ENCODE results near the gene DDX1. TPM values are rescaled to one million over a fixed set of nuclear protein-coding genes. Genes with fewer than 3 reads are reported as not detected.
A peak's percentile ranks its signal among the peaks of the same experiment; 100 is the strongest.

The DDX1 gene
- total RNA-seq, 1 experiment from 2014 or later: 154 TPM

DNA sequence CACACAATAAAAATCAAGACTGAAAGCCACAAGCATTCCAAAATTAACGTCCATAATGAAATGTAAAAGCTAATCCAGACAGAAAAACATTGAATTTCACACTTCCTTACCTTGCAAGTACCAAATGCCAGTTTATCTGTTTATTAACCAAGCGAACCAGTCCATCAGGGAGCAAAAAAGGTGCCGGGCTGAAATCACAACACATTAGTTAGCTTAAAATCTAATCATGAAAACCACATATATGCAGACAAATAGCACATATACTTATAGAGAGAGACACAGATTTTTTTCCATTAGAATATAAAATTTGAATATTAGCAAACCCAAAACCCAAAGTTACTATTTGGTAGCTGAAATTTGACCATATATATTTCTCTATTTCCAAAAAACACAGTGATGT lies 37.7 kb upstream of the DDX1 start:
- Histone ChIP-seq H3K36me3 (ENCODE audit: insufficient read depth, low read length, poor library complexity, severe bottlenecking) (no peaks in the 10 kb centered on the region), H3K27me3 (replicated peaks; ENCODE audit: insufficient read depth, low read depth, low read length, poor library complexity) (no peaks in the 10 kb centered on the region), H3K4me3 (ENCODE audit: low read depth, low read length, poor library complexity, severe bottlenecking) (no peak overlapping the region), H3K27ac (ENCODE audit: low read depth, low read length, poor library complexity, severe bottlenecking) (peak overlapping the region; percentile 49), H3K4me1 (ENCODE audit: insufficient read depth, low read length, poor library complexity, severe bottlenecking) (peaks cover 5% of the 10 kb centered on the region), H3K9me3 (ENCODE audit: low read depth, low read length, poor library complexity, severe bottlenecking) (no peaks in the 10 kb centered on the region)
- BruUV-seq (replicated peaks): no TSS peak
- intact Hi-C loops (cut with micrococcal nuclease; ENCODE audit: unreplicated experiment): no loop called here
- ChIA-PET POLR2A (ENCODE audit: low non-redundant PET) (no interaction called here), CTCF (no interaction called here)
- DNase-seq (ENCODE audit: low spot score): no peak
- no peak for TF ChIP-seq EZH2 (IDR thresholded peaks at IDR 0.05; ENCODE audit: borderline replicate concordance, low read depth, low read length, poor library complexity, severe bottlenecking)

DNA sequence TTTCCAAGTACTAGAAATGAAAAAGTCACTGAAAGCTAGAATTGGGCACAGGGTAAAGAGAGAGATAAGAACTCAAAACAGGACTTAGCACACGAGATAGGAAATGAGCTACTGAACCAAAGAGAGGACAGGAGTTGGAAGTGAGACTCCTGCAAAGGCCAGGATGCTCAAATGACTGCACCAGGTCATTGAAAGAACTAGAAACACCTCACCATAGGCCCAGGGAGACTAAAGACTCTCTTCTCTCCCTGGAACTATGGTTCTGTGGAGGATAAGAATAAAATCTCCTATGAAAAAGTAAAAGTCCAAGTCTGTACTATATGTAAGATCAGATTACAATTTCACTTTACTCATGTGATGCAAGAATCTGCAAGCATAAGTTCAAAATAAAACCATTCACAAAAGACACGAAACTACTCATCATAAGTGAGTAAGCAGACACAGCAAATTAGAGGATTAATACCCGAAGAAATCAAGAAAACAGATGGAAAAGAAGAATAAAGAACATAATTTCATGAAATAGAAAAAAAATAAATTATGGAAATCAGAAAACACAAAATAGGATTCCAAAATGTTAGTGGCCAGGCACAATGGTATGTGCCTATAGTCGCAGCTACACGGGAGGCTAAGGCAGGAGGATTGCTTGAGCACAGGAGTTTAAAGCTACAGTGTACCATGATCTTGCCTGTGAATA lies 37.0 kb upstream of the DDX1 start:
- Histone ChIP-seq H3K9me3 (ENCODE audit: low read depth, low read length, poor library complexity, severe bottlenecking) (no peaks in the 10 kb centered on the region), H3K36me3 (ENCODE audit: insufficient read depth, low read length, poor library complexity, severe bottlenecking) (no peaks in the 10 kb centered on the region), H3K4me1 (ENCODE audit: insufficient read depth, low read length, poor library complexity, severe bottlenecking) (peaks cover 5% of the 10 kb centered on the region), H3K27ac (ENCODE audit: low read depth, low read length, poor library complexity, severe bottlenecking) (peak overlapping the region; percentile 49), H3K27me3 (replicated peaks; ENCODE audit: insufficient read depth, low read depth, low read length, poor library complexity) (no peaks in the 10 kb centered on the region), H3K4me3 (ENCODE audit: low read depth, low read length, poor library complexity, severe bottlenecking) (no peak overlapping the region)
- DNase-seq (ENCODE audit: low spot score): peak; percentile 10
- CTCF ChIA-PET: no interaction called here
- POLR2A ChIA-PET (ENCODE audit: low non-redundant PET): no interaction called here
- intact Hi-C loops (cut with micrococcal nuclease; ENCODE audit: unreplicated experiment): no loop called here
- no peak for TF ChIP-seq EZH2 (IDR thresholded peaks at IDR 0.05; ENCODE audit: borderline replicate concordance, low read depth, low read length, poor library complexity, severe bottlenecking)
- TF ChIP-seq, protein P1, sequence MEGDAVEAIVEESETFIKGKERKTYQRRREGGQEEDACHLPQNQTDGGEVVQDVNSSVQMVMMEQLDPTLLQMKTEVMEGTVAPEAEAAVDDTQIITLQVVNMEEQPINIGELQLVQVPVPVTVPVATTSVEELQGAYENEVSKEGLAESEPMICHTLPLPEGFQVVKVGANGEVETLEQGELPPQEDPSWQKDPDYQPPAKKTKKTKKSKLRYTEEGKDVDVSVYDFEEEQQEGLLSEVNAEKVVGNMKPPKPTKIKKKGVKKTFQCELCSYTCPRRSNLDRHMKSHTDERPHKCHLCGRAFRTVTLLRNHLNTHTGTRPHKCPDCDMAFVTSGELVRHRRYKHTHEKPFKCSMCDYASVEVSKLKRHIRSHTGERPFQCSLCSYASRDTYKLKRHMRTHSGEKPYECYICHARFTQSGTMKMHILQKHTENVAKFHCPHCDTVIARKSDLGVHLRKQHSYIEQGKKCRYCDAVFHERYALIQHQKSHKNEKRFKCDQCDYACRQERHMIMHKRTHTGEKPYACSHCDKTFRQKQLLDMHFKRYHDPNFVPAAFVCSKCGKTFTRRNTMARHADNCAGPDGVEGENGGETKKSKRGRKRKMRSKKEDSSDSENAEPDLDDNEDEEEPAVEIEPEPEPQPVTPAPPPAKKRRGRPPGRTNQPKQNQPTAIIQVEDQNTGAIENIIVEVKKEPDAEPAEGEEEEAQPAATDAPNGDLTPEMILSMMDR (conservative IDR thresholded peaks at IDR 0.05; ENCODE audit: low read depth, low read length): no peak
- BruUV-seq (replicated peaks): no TSS peak

DNA sequence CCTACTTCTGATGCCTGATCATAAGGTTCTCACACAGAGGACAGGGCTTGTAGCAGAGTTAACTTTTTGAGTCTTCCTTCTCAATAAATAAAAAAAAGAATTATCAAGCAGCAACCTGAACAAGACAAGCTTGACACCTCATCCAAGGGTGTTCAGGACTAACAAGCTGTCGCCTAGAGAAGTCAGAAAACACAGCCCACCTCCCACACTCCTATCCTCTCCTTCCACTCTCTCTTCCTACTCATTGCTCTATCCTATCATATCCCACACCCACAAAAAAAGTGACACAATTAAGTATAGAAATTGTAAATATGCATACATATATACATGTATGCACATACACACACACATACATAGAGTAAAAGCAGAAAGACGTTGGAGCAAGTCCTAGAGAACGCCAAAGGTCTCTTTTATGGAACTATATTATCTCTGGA lies 35.9 kb upstream of the DDX1 start:
- H3K9me3 ChIP-seq (ENCODE audit: low read depth, low read length, poor library complexity, severe bottlenecking): no peaks in the 10 kb centered on the region
- no peaks in the 10 kb centered on the region for H3K36me3 ChIP-seq (ENCODE audit: insufficient read depth, low read length, poor library complexity, severe bottlenecking)
- no peak overlapping the region for H3K27ac ChIP-seq (ENCODE audit: low read depth, low read length, poor library complexity, severe bottlenecking)
- POLR2A ChIA-PET (ENCODE audit: low non-redundant PET): no interaction called here
- H3K27me3 ChIP-seq (replicated peaks; ENCODE audit: insufficient read depth, low read depth, low read length, poor library complexity): no peaks in the 10 kb centered on the region
- no peak for DNase-seq (ENCODE audit: low spot score)
- no peak overlapping the region for H3K4me3 ChIP-seq (ENCODE audit: low read depth, low read length, poor library complexity, severe bottlenecking)
- intact Hi-C loops (cut with micrococcal nuclease; ENCODE audit: unreplicated experiment): no loop called here
- TF ChIP-seq EZH2 (IDR thresholded peaks at IDR 0.05; ENCODE audit: borderline replicate concordance, low read depth, low read length, poor library complexity, severe bottlenecking): no peak
- TF ChIP-seq, protein P1 (conservative IDR thresholded peaks at IDR 0.05; ENCODE audit: low read depth, low read length): no peak
- BruUV-seq (replicated peaks): no TSS peak
- CTCF ChIA-PET: no interaction called here
- peaks cover 5% of the 10 kb centered on the region for H3K4me1 ChIP-seq (ENCODE audit: insufficient read depth, low read length, poor library complexity, severe bottlenecking)
